Activated naive CD4-positive, alpha-beta T cell (primary cell): ENCODE measurements around the gene RELL1.

Experiments
- DNase-seq, 4 experiments: peaks; one replicate each; lab custom pipeline; 2025; lab: John Stamatoyannopoulos, UW

Gene RELL1

DNA sequence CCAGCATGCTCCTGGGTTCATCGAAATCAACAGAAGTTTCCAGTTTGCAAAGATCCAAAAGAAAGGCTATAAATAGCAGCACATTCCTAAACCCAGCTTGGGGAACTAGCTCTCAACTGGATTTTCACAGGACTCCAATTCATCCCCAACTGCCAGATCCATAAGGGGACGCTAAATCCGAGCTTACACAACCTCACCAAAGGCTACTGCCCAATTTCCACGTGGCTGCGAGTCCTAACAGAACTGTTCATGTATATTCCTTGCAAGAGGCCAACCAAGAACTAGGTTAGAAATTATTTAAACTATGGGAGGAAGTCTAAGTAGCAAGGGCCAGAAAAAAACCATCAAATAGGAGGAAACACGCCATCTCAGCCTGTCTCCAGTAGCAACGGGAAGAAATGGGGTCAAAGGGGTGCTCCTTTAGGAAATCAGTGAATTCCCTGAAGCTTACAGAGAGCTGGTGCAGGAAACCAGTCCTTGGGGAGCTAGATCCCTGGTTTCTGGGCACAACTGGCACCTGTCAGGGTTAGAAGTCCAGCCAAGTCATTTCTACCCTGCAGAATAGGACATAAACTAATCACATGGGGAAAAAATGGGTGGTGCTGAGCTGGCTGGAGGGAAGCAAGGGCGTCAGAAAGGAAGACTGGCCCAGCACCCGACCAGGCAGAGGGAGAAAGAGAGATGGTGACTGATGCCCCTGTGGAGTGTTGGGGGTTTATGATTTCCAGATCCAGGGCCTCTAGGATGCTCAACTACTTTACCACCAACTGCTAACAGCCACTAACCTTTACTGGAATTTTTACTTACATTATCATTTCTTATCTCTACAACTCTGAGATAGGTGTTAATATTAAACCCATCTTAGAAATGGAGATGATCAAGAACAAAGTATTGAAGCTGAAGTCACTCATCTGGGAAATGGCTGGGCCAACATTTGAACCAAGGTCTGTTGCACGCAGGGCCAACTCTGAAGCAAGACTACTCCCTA is 20.5 kb downstream of the RELL1 start:
- no peak for DNase-seq

GRCh38 chr4:37664696-37665095 is 21.5 kb downstream of the RELL1 start:
- no peak for DNase-seq

DNA sequence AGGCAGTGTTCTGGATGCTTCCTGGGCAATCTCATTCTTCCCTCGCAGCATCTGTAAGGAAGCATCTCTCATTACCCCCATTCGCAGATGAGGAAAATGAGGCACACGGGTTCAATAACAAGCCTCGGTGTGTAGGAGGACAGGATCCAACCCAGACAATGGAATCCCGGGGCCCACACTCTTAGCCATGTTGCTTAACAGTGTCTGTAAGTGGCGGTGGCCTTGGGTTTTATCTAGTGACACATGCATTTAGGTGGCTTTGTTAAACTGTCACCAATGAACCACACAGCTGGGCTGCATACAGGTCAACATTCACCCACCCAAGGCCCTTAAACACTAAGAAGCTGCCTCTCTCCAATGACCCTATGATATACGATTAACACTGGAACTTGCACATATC is 22.6 kb downstream of the RELL1 start:
- DNase-seq: no peak

DNA sequence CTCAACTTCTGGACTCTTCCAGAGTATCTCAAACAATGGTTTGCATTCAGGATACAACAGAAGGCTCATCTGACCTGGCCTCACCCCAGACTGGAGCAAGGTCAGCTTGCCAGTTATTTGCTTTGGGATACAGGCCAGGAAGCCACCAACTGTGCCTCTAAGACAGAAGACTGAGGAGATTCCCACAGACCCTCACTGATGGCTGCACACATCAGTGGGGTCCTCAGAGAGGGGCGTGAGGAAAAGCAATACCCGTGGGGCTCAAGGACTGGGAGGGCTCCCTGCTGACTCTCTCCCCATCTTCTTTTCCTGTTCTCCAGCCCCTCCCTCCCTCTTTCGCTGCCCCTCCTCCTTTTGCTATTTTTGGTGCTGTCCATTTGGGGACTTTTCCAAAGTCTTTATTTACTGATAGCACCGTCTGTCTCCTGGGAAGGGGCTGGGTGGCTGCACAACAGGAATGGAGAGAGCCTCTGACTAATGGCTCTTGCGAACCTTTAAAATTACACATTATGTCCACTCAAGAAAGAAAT is 23.2 kb downstream of the RELL1 start:
- DNase-seq: no peak

DNA sequence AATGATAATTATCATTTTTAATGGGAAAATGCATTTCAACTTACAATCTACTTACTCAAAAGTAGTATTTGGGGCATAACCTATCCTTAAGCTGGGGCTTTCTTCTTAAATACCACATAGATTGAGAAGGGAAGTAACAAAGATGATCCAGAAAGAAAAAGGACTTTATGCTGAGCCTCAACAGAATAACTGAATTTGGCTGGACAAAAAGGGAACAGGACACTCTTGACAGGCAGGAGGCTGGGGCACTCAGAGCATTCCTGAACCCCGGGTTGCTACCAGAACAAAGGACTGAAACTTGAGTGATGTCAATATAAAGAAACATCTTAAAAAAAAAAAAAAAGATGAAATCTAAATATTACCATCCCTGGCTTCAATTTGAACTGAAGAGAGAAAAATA is 23.9 kb downstream of the RELL1 start:
- no peak for DNase-seq

GRCh38 chr4:37661772-37662171 is 24.4 kb downstream of the RELL1 start:
- no peak for DNase-seq

DNA sequence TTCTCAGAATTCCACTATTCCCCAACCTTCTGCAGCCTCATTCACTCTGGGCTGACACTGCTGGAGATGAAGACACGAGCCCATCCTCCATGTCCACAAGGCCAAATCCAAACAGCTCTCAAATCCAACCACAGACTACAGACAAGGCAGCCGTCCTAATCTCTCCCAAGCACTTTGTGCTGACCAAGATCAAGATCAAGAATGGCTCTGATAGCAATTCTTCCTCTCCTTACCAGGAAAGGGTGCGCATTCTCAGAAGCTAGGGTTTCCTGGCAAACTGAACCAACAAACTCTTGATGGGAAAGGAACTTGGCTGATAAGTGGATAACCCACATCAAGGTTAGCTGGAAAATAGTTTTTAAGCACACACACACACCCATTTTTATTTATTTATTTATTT is 26.5 kb downstream of the RELL1 start:
- no peak for DNase-seq

DNA sequence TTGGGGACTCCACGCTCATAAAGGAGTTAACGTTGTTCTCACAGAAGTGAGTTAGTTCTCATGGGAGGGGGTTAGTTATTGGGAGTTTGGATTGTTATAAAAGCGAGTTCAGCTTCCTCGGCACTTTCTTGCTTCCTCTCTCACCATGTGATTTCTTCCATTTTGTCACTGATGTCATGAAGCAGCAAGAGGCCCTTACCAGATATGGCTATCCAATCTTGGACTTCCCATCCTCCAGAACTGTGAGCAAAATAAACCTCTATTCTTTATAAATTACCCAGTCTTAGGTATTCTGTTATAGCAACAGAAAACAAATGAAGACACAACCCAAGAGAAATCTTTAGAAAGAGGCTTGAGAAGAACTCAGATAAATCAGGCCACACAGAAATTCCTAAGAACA is 29.5 kb downstream of the RELL1 start:
- no peak for DNase-seq

DNA sequence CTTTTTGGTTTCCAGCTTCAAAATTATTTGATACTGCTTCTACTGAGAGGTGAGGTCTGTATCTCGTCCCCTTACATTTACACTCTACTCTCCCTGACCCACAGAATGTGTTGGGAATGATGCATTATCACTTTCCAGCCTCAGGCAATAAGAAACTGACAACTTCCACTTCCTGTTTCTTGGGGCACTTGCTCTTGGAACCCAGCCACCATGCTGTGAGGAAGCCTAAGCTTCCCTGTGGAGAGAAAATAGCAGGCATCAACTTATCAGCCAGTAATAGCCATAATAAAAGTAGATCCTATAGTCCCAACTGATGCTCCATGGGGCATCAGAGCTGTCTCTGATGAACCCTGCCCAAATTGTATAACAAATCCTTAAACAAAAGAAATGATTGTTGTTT is 32.6 kb downstream of the RELL1 start:
- DNase-seq: no peak

GRCh38 chr4:37652747-37653527 is 33.2 kb downstream of the RELL1 start:
- DNase-seq: no peak

GRCh38 chr4:37651781-37652377 is 34.3 kb downstream of the RELL1 start:
- DNase-seq: no peak

- no peak for DNase-seq
Measured at GRCh38 chr4:37650481-37650880, 35.7 kb downstream of the RELL1 start.

- DNase-seq: no peak
Measured at GRCh38 chr4:37649268-37649667, 36.9 kb downstream of the RELL1 start.

GRCh38 chr4:37648084-37648817 is 37.9 kb downstream of the RELL1 start:
- DNase-seq: no peak

DNA sequence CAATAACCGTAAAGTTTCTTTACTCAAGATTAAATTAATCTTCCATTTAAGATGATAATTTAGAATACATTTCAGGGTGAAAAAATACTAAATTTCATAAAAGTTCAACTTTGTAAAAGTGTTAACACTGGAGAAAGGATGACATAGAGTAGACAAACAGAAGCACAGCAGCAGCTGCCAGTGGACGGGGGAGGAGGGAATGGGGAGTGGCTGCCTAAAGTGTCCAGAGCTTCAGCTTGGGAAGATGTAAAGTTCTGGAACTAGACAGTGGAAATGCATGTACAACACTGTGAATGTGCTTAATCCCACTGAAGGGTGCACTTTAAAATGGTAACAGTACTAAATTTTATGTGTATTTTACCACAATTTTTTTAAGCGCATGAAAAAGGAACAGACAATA is 39.9 kb downstream of the RELL1 start:
- DNase-seq: no peak

DNA sequence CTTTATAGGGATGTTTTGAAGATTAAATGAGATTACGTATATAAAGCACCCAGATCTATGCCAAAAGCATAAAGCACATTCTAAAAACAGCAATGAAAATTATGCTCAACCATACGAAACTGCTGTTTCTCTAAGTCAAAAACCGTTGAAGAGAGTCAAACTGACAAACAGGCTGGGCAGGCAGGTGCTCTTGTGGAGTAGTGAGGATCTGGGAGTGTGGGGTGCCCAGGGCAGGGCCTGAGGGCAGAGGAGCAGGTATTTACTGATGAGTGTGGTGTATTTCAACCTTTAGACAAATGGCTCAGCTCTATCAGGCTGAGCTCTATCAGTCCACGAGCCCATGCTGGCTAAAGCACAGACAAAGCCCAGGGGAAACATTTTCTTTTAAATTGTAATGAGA is 40.4 kb downstream of the RELL1 start:
- no peak for DNase-seq

GRCh38 chr4:37644962-37645361 is 41.2 kb downstream of the RELL1 start:
- DNase-seq: no peak

- DNase-seq: no peak
Measured at GRCh38 chr4:37641886-37642849, 44.0 kb downstream of the RELL1 start.

- DNase-seq: no peak
Measured at GRCh38 chr4:37641352-37641751, 44.8 kb downstream of the RELL1 start.

DNA sequence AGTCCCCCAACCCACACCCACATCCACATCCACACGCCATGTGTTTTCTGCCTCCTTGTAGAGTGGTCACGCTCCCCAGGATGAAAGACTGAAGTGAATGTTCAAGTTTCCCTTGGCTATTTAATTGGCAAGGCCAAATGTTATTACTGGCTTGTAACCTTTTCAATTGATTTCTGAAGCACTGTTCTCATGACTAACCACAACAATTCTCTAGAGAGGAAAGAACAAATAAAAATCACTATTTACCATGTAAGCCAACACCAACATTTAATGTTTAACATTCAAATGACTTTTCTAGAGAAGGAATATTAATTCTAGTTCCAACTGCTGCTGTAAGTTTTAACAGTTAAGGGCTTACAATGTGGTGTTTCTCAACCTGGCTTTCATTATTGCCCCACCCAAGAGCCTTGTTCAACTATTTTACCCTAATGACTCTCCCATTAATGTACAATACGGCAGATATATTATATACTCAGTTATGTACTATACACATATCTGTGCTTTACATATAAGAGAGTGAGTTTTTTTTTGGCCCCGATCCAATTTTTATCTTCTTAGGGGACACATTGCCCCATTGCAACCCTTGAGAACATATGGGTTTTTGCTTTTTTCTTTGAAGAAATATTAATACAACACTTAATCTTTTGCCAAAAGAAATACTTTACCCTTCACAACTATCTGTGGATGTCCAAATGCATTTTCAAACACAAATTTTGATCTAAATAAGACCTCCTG is 46.5 kb downstream of the RELL1 start:
- DNase-seq: no peak
